ENCODE results near the gene MAD1L1.

DNA sequence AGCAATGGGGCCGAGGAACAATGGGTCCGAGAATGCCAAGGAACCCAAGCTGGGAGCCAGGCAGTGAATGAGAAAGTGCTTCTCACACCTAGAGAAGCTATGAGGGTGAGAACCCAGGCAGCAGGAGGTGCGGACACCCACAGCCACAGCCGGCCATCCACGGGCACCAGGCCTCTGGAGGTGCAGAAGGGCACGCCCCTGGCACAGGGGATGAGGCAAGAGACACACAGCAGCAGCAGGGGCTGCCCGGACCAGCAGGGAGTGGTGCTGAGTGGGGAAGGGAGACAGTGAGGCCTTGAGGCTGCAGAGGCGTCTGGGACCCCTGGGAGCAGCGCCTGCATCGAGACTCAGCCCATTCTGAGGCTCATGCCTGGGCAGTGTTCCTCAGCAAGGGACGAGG lies 135.3 kb downstream of the MAD1L1 start:
- TF ChIP-seq, protein P1, sequence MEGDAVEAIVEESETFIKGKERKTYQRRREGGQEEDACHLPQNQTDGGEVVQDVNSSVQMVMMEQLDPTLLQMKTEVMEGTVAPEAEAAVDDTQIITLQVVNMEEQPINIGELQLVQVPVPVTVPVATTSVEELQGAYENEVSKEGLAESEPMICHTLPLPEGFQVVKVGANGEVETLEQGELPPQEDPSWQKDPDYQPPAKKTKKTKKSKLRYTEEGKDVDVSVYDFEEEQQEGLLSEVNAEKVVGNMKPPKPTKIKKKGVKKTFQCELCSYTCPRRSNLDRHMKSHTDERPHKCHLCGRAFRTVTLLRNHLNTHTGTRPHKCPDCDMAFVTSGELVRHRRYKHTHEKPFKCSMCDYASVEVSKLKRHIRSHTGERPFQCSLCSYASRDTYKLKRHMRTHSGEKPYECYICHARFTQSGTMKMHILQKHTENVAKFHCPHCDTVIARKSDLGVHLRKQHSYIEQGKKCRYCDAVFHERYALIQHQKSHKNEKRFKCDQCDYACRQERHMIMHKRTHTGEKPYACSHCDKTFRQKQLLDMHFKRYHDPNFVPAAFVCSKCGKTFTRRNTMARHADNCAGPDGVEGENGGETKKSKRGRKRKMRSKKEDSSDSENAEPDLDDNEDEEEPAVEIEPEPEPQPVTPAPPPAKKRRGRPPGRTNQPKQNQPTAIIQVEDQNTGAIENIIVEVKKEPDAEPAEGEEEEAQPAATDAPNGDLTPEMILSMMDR (conservative IDR thresholded peaks at IDR 0.05; ENCODE audit: low read length), result no peak
- TF ChIP-seq EZH2phosphoT487 (IDR thresholded peaks at IDR 0.05; ENCODE audit: borderline replicate concordance, low read depth, low read length), result no peak

Data from OCI-LY7 (cell line).